NCI-H187 (cell line): ENCODE measurements around the gene FBXO36.

ENCODE experiments used
- DNase-seq, 2 experiments: peaks; one replicate each; lab custom pipeline; 2025; lab: John Stamatoyannopoulos, UW

FBXO36 gene

DNA sequence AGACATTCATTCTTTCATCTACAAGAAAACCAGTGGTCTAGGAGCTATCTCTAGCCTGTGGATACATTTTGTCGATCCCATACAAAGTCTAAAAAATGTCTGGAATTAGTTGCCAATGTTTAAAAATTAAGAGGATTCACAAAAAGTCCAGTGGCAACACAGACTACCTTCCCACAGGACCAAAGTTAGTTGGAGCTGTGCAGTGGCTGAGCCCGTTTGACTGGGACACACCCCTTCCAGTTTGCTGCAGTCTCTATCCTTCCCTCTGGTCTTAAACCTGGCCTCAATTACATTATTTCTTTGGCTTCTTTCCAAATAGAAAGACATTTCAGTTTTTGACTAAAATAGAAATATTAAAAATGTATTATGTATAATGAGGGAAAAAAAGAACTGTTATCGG is 127.8 kb downstream of the FBXO36 start:
- no peak for DNase-seq

DNA sequence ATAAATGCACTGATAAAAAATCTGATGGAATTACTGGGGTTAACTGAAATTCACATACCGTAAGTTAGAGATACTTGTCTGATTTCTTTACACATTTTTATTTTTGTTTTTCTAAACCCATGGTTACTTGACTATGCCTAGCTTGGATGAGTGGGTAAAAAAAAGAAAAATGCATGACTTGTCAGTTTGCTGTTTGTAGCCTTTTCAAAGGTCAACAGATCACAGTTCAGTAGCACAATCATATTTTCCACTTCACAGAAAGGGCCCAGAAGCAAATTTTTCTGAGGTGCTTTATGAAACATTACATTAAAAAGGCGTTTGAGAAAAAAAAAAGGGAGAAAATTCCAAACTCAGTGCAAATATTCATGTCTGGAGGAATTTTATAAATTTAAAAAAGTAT is 130.0 kb downstream of the FBXO36 start:
- DNase-seq: no peak

DNA sequence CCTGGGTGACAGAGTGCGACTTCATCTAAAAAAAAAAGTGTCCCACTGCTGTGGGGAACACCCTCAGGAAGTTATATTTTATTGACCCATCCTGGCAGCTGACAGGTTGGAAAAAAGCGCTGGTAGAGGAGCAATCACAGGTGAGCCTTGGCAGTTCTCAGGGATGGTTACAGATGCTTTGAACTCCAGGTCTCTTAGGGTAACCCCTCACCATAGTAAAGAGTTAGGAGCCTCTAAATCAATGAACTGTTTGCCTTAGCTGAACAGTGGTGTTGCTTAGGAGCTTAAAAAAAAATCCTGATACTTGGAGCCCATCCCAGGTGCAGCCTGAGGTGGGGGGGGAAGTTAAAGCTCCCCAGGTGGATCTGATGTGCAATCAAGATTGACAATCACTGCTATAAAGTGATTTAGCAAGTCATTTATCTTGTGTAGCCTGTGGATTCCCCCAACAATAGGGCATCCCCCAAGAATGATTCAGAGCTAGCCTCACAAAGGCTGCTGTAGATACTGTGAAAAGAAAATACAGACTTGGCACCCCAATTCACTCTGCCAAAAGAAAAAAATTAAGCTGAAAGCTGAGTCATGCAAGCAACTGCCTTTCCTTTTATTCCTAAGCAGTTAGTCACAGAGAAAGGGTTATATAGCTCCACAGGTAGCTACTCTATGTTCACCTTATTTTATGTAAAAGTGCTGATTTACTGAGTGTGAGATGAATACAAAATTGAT is 131.6 kb downstream of the FBXO36 start:
- no peak for DNase-seq

DNA sequence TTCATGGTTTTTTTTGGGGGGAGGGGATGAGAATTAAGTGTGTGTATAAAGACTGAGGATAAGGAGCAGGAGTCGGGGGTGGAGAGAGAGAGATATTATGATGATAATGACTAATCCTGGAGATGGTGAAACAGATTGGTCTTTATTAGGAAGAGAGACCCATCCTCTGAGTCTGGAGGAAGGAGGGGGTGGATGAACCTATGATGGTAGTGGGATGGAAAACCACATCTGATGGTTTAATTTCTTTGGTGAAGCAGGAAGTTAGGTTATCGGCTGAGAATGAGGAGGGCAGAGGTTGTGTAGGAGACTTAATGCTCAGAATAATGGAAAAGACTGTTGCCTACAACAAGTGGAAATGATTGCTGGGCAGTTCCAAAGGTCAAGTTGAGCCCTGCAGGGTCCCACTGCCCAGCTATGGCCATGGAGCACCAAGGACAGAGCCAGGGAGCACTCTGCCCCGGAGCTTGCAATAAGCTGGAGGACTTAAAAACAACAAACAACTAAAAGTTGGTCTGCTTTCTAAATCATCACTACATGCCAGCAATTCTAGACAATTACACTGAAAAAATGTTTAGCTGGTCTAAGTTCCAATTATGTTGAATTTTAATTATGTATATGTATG is 138.5 kb downstream of the FBXO36 start:
- DNase-seq: no peak
